KMS-11 (cell line): ENCODE results near the gene NEDD9.
A peak's percentile ranks its signal among the peaks of the same experiment; 100 is the strongest.

Experiments used
- H2AFZ ChIP-seq: fragments of 200-600 bp; sonication (generic); 2 replicates; pipeline ENCODE4 v1.6.1; 2016; ENCODE audit warnings: antibody characterized with exemption, mixed run types, low read depth
- H3K27ac ChIP-seq: fragments of 200-600 bp; sonication (generic); 2 replicates; pipeline ENCODE4 v1.6.1; 2016; ENCODE audit warnings: mild to moderate bottlenecking, mixed run types
- H3K27me3 ChIP-seq: fragments of 200-600 bp; sonication (generic); 2 replicates; pipeline ENCODE4 v1.6.1; 2017; ENCODE audit warnings: mild to moderate bottlenecking, low read depth, mixed run types, moderate library complexity; ENCODE audit not compliant: insufficient read depth
- H3K36me3 ChIP-seq: fragments of 200-600 bp; sonication (generic); 2 replicates; pipeline ENCODE4 v1.6.1; 2017; ENCODE audit warnings: mild to moderate bottlenecking, mixed run types; ENCODE audit not compliant: insufficient read depth
- H3K4me1 ChIP-seq: fragments of 200-600 bp; sonication (generic); 2 replicates; pipeline ENCODE4 v1.6.1; 2016; ENCODE audit warnings: mild to moderate bottlenecking, low read depth, mixed run types; ENCODE audit not compliant: poor library complexity, severe bottlenecking
- H3K4me2 ChIP-seq: fragments of 200-600 bp; sonication (generic); 2 replicates; pipeline ENCODE4 v1.7.0; 2016; ENCODE audit warnings: mild to moderate bottlenecking, mixed run types
- H3K4me3 ChIP-seq: fragments of 200-600 bp; sonication (generic); IDR thresholded peaks from 2 replicates; pipeline ENCODE4 v1.6.1; 2017; ENCODE audit warnings: low read depth, low read length, mixed read lengths; ENCODE audit not compliant: insufficient read depth
- H3K79me2 ChIP-seq: fragments of 200-600 bp; sonication (generic); 2 replicates; pipeline ENCODE4 v1.6.1; 2016; ENCODE audit warnings: low read depth, mixed run types; ENCODE audit not compliant: insufficient read depth
- H3K9ac ChIP-seq: fragments of 200-600 bp; sonication (generic); 2 replicates; pipeline ENCODE4 v1.6.1; 2016; ENCODE audit warnings: mild to moderate bottlenecking, mixed run types
- H4K20me1 ChIP-seq: fragments of 200-600 bp; sonication (generic); 2 replicates; pipeline ENCODE4 v1.6.1; 2016; ENCODE audit warnings: mild to moderate bottlenecking, mixed run types; ENCODE audit not compliant: insufficient read depth
- CTCF ChIP-seq: fragments of 200-600 bp; sonication (generic); conservative IDR thresholded peaks from 2 replicates; pipeline ENCODE4 v1.6.1; 2017; ENCODE audit warnings: low read depth, mild to moderate bottlenecking, antibody characterized with exemption, low read length, moderate library complexity, mixed read lengths

NEDD9 gene

GRCh38 chr6:11236076-11236750 is 3.7 kb upstream of the NEDD9 start:
- H3K4me2 ChIP-seq = no peak overlapping the region
- no peak overlapping the region for H3K27ac ChIP-seq

GRCh38 chr6:11235062-11235461 is 2.6 kb upstream of the NEDD9 start:
- H3K9ac ChIP-seq = no peak overlapping the region
- H3K27ac ChIP-seq = no peak overlapping the region
- no peak for TF ChIP-seq CTCF
- H3K27me3 ChIP-seq = no peaks in the 10 kb centered on the region
- no peaks in the 10 kb centered on the region for H3K36me3 ChIP-seq
- H4K20me1 ChIP-seq = no peaks in the 10 kb centered on the region
- H3K4me1 ChIP-seq = peaks cover 12% of the 10 kb centered on the region
- H2AFZ ChIP-seq = no peak overlapping the region
- no peaks in the 10 kb centered on the region for H3K79me2 ChIP-seq
- no peak overlapping the region for H3K4me3 ChIP-seq
- H3K4me2 ChIP-seq = no peak overlapping the region

More at GRCh38 chr6:11236076-11236750, 3.7 kb upstream of the NEDD9 start:
- Histone ChIP-seq H3K4me3 (no peak overlapping the region), H4K20me1 (no peaks in the 10 kb centered on the region), H3K36me3 (no peaks in the 10 kb centered on the region), H2AFZ (no peak overlapping the region), H3K79me2 (no peaks in the 10 kb centered on the region), H3K27me3 (no peaks in the 10 kb centered on the region), H3K9ac (no peak overlapping the region), H3K4me1 (peaks cover 12% of the 10 kb centered on the region)
- TF ChIP-seq CTCF = no peak

GRCh38 chr6:11233673-11234573 is 1.5 kb upstream of the NEDD9 start:
- H3K27me3 ChIP-seq = no peaks in the 10 kb centered on the region
- H3K79me2 ChIP-seq = no peaks in the 10 kb centered on the region
- peak overlapping the region; percentile 86 for H2AFZ ChIP-seq
- peak overlapping the region; percentile 73; the same call in 1 of the 2 replicates for H3K9ac ChIP-seq
- peak overlapping the region; percentile 74; the same call in 1 of the 2 replicates for H3K27ac ChIP-seq
- peak overlapping the region; percentile 77 for H3K4me2 ChIP-seq
- TF ChIP-seq CTCF = no peak
- H4K20me1 ChIP-seq = no peaks in the 10 kb centered on the region
- H3K4me1 ChIP-seq = peaks cover 12% of the 10 kb centered on the region
- no peak overlapping the region for H3K4me3 ChIP-seq
- H3K36me3 ChIP-seq = no peaks in the 10 kb centered on the region

- no peaks in the 10 kb centered on the region for H3K36me3 ChIP-seq
- H3K4me3 ChIP-seq = no peak overlapping the region
- peak overlapping the region; percentile 77 for H3K4me2 ChIP-seq
- peaks cover 12% of the 10 kb centered on the region for H3K4me1 ChIP-seq
- TF ChIP-seq CTCF = no peak
- peak overlapping the region; percentile 73 for H3K9ac ChIP-seq
- H3K27me3 ChIP-seq = no peaks in the 10 kb centered on the region
- no peaks in the 10 kb centered on the region for H4K20me1 ChIP-seq
- H3K79me2 ChIP-seq = no peaks in the 10 kb centered on the region
- peak overlapping the region; percentile 86 for H2AFZ ChIP-seq
- H3K27ac ChIP-seq = peak overlapping the region; percentile 74
Observed at GRCh38 chr6:11232770-11233626, 530 bp upstream of the NEDD9 start.
